ENCODE measurements around the gene SEC16A.
A peak's percentile ranks its signal among the peaks of the same experiment; 100 is the strongest.

SEC16A gene

GRCh38 chr9:136460772-136461325 lies 22.0 kb downstream of the SEC16A start:
- Histone ChIP-seq H3K27me3 (replicated peaks in 2 of 5; ENCODE audit: control insufficient read depth in 4 of 5, insufficient read depth in 5 of 5, low read length in 4 of 5) (no peaks in the 10 kb centered on the region), H3K9me3 (ENCODE audit: control extremely low read depth in 1 of 5, control insufficient read depth in 4 of 5, insufficient read depth in 2 of 5, low read depth in 1 of 5, low read length in 4 of 5) (no peaks in the 10 kb centered on the region), H3K27ac (ENCODE audit: insufficient read depth in 1 of 2, low read depth in 1 of 2, low read length in 2 of 2, poor library complexity in 1 of 2, severe bottlenecking in 2 of 2) (no peak overlapping the region), H3K36me3 (ENCODE audit: control insufficient read depth in 4 of 4, insufficient read depth in 4 of 4, low read length in 3 of 4) (peaks cover 25 to 90% (median 73%) of the 10 kb centered on the region in 4 experiments), H3K4me3 (ENCODE audit: control insufficient read depth in 1 of 7, extremely low read depth in 1 of 7, insufficient read depth in 4 of 7, low read depth in 2 of 7, low read length in 6 of 7) (no peak overlapping the region), H3K4me1 (ENCODE audit: control extremely low read depth in 1 of 4, control insufficient read depth in 4 of 4, insufficient read depth in 4 of 4, low read length in 3 of 4) (no peaks in the 10 kb centered on the region)
- WGBS (ENCODE audit: insufficient coverage), result 99% methylated on average over 13 of the region's 23 CpGs
- ChIA-PET POLR2A (no interaction called here), CTCF (no interaction called here)
- DNase-seq, result no peak

GRCh38 chr9:136459425-136459824 lies 23.4 kb downstream of the SEC16A start:
- Histone ChIP-seq H3K27ac (ENCODE audit: insufficient read depth in 1 of 2, low read depth in 1 of 2, low read length in 2 of 2, poor library complexity in 1 of 2, severe bottlenecking in 2 of 2) (no peak overlapping the region), H3K9me3 (ENCODE audit: control extremely low read depth in 1 of 5, control insufficient read depth in 4 of 5, insufficient read depth in 2 of 5, low read depth in 1 of 5, low read length in 4 of 5) (no peaks in the 10 kb centered on the region), H3K4me1 (ENCODE audit: control extremely low read depth in 1 of 4, control insufficient read depth in 4 of 4, insufficient read depth in 4 of 4, low read length in 3 of 4) (no peaks in the 10 kb centered on the region), H3K4me3 (ENCODE audit: control insufficient read depth in 1 of 7, extremely low read depth in 1 of 7, insufficient read depth in 4 of 7, low read depth in 2 of 7, low read length in 6 of 7) (no peak overlapping the region), H3K36me3 (ENCODE audit: control insufficient read depth in 4 of 4, insufficient read depth in 4 of 4, low read length in 3 of 4) (peaks cover 17 to 91% (median 74%) of the 10 kb centered on the region in 4 experiments), H3K27me3 (replicated peaks in 2 of 5; ENCODE audit: control insufficient read depth in 4 of 5, insufficient read depth in 5 of 5, low read length in 4 of 5) (no peaks in the 10 kb centered on the region)
- POLR2A ChIA-PET, result no interaction called here
- CTCF ChIA-PET, result interaction anchor here (3.0 kb wide), 1 partner anchor 13 kb away, joined by 13 read pairs; no protein-coding TSS in a partner anchor
- WGBS (ENCODE audit: insufficient coverage), result 98% methylated on average over 28 of the region's 28 CpGs
- no peak for DNase-seq

DNA sequence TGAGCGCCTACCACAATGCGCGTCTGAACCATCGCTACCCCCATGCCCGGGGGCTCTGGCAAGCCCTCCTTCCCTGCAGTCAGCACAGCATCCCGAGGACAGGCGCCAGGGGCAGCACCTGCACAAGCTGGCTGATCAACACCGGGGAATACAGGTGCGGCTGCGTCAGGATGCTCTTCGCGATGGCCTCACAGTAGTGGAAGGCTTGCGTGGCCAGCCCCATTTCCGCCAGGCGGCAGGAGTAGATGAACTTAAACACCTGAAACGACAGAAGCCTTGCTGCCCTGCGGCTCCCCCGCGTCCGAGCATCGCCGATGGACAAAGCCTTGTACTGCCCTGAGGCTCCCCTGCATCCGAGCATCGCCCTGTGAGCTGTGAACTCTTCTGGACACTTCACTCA lies 25.5 kb downstream of the SEC16A start:
- POLR2A ChIA-PET, result interaction anchor here (1.2 kb wide), 1 partner anchor 12 kb away, joined by 3 read pairs; no protein-coding TSS in a partner anchor
- DNase-seq, result no peak
- Histone ChIP-seq H3K36me3 (ENCODE audit: control insufficient read depth in 4 of 4, insufficient read depth in 4 of 4, low read length in 3 of 4) (peaks cover 13 to 85% (median 69%) of the 10 kb centered on the region in 4 experiments), H3K27me3 (replicated peaks in 2 of 5; ENCODE audit: control insufficient read depth in 4 of 5, insufficient read depth in 5 of 5, low read length in 4 of 5) (no peaks in the 10 kb centered on the region), H3K27ac (ENCODE audit: insufficient read depth in 1 of 2, low read depth in 1 of 2, low read length in 2 of 2, poor library complexity in 1 of 2, severe bottlenecking in 2 of 2) (no peak overlapping the region), H3K9me3 (ENCODE audit: control extremely low read depth in 1 of 5, control insufficient read depth in 4 of 5, insufficient read depth in 2 of 5, low read depth in 1 of 5, low read length in 4 of 5) (no peaks in the 10 kb centered on the region), H3K4me1 (ENCODE audit: control extremely low read depth in 1 of 4, control insufficient read depth in 4 of 4, insufficient read depth in 4 of 4, low read length in 3 of 4) (no peaks in the 10 kb centered on the region), H3K4me3 (ENCODE audit: control insufficient read depth in 1 of 7, extremely low read depth in 1 of 7, insufficient read depth in 4 of 7, low read depth in 2 of 7, low read length in 6 of 7) (no peak overlapping the region)
- 99% methylated on average over 24 of the region's 24 CpGs for WGBS (ENCODE audit: insufficient coverage)
- CTCF ChIA-PET, result interaction anchor here (1.9 to 3.0 kb wide), 2 partner anchors 11 to 18 kb away, joined by 4 to 13 read pairs; no protein-coding TSS in a partner anchor

DNA sequence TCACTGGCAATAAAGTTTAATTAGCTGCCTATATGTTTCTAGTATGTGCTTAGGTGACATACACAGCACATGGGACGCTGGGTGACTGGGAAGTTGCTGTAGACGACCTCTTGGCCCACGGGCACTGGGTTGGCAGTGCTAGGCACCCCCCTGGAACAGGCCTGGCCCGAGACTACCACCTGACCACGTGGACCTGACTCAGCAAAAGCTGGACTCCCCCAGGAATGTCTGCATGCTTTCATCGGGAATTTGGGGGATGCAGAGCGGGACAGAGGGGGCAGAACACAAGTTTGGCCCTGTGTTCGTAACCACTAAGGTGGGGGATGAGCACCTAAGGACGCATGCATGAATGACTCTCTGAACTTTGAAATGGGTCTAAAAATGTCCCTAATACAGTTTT lies 26.6 kb downstream of the SEC16A start:
- CTCF ChIA-PET, result interaction anchor here (3.0 kb wide), 1 partner anchor 10 kb away, joined by 13 read pairs; no protein-coding TSS in a partner anchor
- POLR2A ChIA-PET, result no interaction called here
- no peak for DNase-seq

GRCh38 chr9:136455043-136456002 lies 27.5 kb downstream of the SEC16A start:
- H3K27ac ChIP-seq (ENCODE audit: insufficient read depth in 1 of 2, low read depth in 1 of 2, low read length in 2 of 2, poor library complexity in 1 of 2, severe bottlenecking in 2 of 2), result no peak overlapping the region
- H3K36me3 ChIP-seq (ENCODE audit: control insufficient read depth in 4 of 4, insufficient read depth in 4 of 4, low read length in 3 of 4), result peaks cover 18 to 85% (median 71%) of the 10 kb centered on the region in 4 experiments
- ChIA-PET CTCF (interaction anchor here (2.9 kb wide), 1 partner anchor 13 kb away, joined by 12 read pairs; no protein-coding TSS in a partner anchor), POLR2A (no interaction called here)
- no peaks in the 10 kb centered on the region for H3K27me3 ChIP-seq (replicated peaks in 2 of 5; ENCODE audit: control insufficient read depth in 4 of 5, insufficient read depth in 5 of 5, low read length in 4 of 5)
- DNase-seq, result no peak
- no peaks in the 10 kb centered on the region for H3K9me3 ChIP-seq (ENCODE audit: control extremely low read depth in 1 of 5, control insufficient read depth in 4 of 5, insufficient read depth in 2 of 5, low read depth in 1 of 5, low read length in 4 of 5)
- H3K4me3 ChIP-seq (ENCODE audit: control insufficient read depth in 1 of 7, extremely low read depth in 1 of 7, insufficient read depth in 4 of 7, low read depth in 2 of 7, low read length in 6 of 7), result no peak overlapping the region
- 95% methylated on average over 38 of the region's 43 CpGs for WGBS (ENCODE audit: insufficient coverage)
- H3K4me1 ChIP-seq (ENCODE audit: control extremely low read depth in 1 of 4, control insufficient read depth in 4 of 4, insufficient read depth in 4 of 4, low read length in 3 of 4), result no peaks in the 10 kb centered on the region

More for the DNA sequence above, 26.6 kb downstream of the SEC16A start:
- H3K9me3 ChIP-seq (ENCODE audit: control extremely low read depth in 1 of 5, control insufficient read depth in 4 of 5, insufficient read depth in 2 of 5, low read depth in 1 of 5, low read length in 4 of 5), result no peaks in the 10 kb centered on the region
- no peaks in the 10 kb centered on the region for H3K4me1 ChIP-seq (ENCODE audit: control extremely low read depth in 1 of 4, control insufficient read depth in 4 of 4, insufficient read depth in 4 of 4, low read length in 3 of 4)
- WGBS (ENCODE audit: insufficient coverage), result 94% methylated on average over 9 of the region's 9 CpGs
- peaks cover 14 to 84% (median 67%) of the 10 kb centered on the region in 4 experiments for H3K36me3 ChIP-seq (ENCODE audit: control insufficient read depth in 4 of 4, insufficient read depth in 4 of 4, low read length in 3 of 4)
- H3K4me3 ChIP-seq (ENCODE audit: control insufficient read depth in 1 of 7, extremely low read depth in 1 of 7, insufficient read depth in 4 of 7, low read depth in 2 of 7, low read length in 6 of 7), result no peak overlapping the region
- no peak overlapping the region for H3K27ac ChIP-seq (ENCODE audit: insufficient read depth in 1 of 2, low read depth in 1 of 2, low read length in 2 of 2, poor library complexity in 1 of 2, severe bottlenecking in 2 of 2)
- H3K27me3 ChIP-seq (replicated peaks in 2 of 5; ENCODE audit: control insufficient read depth in 4 of 5, insufficient read depth in 5 of 5, low read length in 4 of 5), result no peaks in the 10 kb centered on the region

GRCh38 chr9:136454026-136454796 lies 28.6 kb downstream of the SEC16A start:
- POLR2A ChIA-PET, result no interaction called here
- H3K36me3 ChIP-seq (ENCODE audit: control insufficient read depth in 4 of 4, insufficient read depth in 4 of 4, low read length in 3 of 4), result peaks cover 15 to 85% (median 71%) of the 10 kb centered on the region in 4 experiments
- WGBS (ENCODE audit: insufficient coverage), result 93% methylated on average over 24 of the region's 25 CpGs
- no peaks in the 10 kb centered on the region for H3K9me3 ChIP-seq (ENCODE audit: control extremely low read depth in 1 of 5, control insufficient read depth in 4 of 5, insufficient read depth in 2 of 5, low read depth in 1 of 5, low read length in 4 of 5)
- H3K27ac ChIP-seq (ENCODE audit: insufficient read depth in 1 of 2, low read depth in 1 of 2, low read length in 2 of 2, poor library complexity in 1 of 2, severe bottlenecking in 2 of 2), result peak overlapping the region in 1 of 2 experiments; percentile 14
- H3K27me3 ChIP-seq (replicated peaks in 2 of 5; ENCODE audit: control insufficient read depth in 4 of 5, insufficient read depth in 5 of 5, low read length in 4 of 5), result no peaks in the 10 kb centered on the region
- DNase-seq, result no peak
- CTCF ChIA-PET, result interaction anchor here (1.5 to 2.9 kb wide), 2 partner anchors 9 to 12 kb away, joined by 5 to 12 read pairs; no protein-coding TSS in a partner anchor
- no peaks in the 10 kb centered on the region for H3K4me1 ChIP-seq (ENCODE audit: control extremely low read depth in 1 of 4, control insufficient read depth in 4 of 4, insufficient read depth in 4 of 4, low read length in 3 of 4)
- no peak overlapping the region for H3K4me3 ChIP-seq (ENCODE audit: control insufficient read depth in 1 of 7, extremely low read depth in 1 of 7, insufficient read depth in 4 of 7, low read depth in 2 of 7, low read length in 6 of 7)

Measured in common myeloid progenitor, CD34-positive (primary cell).